Measurements from ENCODE around the gene ZNF200.

DNA sequence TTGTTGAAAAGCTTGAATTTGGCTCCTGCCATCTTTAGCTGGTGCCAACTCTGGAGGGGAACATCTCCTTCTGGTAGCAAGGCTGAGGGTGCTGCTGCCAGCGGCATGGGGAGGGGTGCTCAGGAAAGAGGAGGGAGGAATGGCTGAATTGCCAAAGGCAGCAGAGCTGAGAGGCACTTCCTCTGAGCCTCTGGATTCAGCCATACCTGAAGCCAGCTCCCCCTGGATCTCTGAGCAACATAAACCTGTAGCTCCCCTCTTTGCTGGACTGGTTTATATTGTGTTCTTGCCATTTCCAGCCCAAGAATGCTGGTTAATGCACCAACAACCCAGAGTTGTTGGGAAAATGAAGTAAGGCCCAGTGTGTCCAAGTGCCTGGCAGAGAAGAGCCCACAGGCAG is 14.1 kb upstream of the ZNF200 start:
- TF ChIP-seq, protein P1, sequence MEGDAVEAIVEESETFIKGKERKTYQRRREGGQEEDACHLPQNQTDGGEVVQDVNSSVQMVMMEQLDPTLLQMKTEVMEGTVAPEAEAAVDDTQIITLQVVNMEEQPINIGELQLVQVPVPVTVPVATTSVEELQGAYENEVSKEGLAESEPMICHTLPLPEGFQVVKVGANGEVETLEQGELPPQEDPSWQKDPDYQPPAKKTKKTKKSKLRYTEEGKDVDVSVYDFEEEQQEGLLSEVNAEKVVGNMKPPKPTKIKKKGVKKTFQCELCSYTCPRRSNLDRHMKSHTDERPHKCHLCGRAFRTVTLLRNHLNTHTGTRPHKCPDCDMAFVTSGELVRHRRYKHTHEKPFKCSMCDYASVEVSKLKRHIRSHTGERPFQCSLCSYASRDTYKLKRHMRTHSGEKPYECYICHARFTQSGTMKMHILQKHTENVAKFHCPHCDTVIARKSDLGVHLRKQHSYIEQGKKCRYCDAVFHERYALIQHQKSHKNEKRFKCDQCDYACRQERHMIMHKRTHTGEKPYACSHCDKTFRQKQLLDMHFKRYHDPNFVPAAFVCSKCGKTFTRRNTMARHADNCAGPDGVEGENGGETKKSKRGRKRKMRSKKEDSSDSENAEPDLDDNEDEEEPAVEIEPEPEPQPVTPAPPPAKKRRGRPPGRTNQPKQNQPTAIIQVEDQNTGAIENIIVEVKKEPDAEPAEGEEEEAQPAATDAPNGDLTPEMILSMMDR (conservative IDR thresholded peaks at IDR 0.05; ENCODE audit: low read length): no peak
- TF ChIP-seq EZH2phosphoT487 (IDR thresholded peaks at IDR 0.05; ENCODE audit: borderline replicate concordance): no peak
